Testis (tissue), 2 donors: ENCODE results near the gene JAKMIP1.

Experiments
- CTCF ChIP-seq, 3 experiments: fragments of 450-650 bp in 2 of 3; fragments of 200-600 bp in 1 of 3; sonication (generic) in 1 of 3; IDR thresholded peaks; one replicate each; pipeline ENCODE4 v1.5.1; 2016 to 2019; ENCODE audit warnings: antibody characterized with exemption in 3 of 3, mild to moderate bottlenecking in 2 of 3, moderate library complexity in 1 of 3
- POLR2A ChIP-seq: fragments of 450-650 bp; IDR thresholded peaks from one replicate; pipeline ENCODE4 v1.6.1; 2017; ENCODE audit warnings: antibody characterized with exemption, mild to moderate bottlenecking, moderate library complexity

GRCh38 chr4:6118201-6118600 is 82.1 kb downstream of the JAKMIP1 start:
- TF ChIP-seq CTCF (IDR thresholded peaks at IDR 0.05) (no peak), POLR2A (no peak)
